ENCODE results near the gene CLIC1. TPM values are rescaled to one million over a fixed set of nuclear protein-coding genes. Genes with fewer than 3 reads are reported as not detected.

Gene CLIC1
- total RNA-seq, 2 donors from 2014 or later = 68.9 to 92.9 TPM

DNA sequence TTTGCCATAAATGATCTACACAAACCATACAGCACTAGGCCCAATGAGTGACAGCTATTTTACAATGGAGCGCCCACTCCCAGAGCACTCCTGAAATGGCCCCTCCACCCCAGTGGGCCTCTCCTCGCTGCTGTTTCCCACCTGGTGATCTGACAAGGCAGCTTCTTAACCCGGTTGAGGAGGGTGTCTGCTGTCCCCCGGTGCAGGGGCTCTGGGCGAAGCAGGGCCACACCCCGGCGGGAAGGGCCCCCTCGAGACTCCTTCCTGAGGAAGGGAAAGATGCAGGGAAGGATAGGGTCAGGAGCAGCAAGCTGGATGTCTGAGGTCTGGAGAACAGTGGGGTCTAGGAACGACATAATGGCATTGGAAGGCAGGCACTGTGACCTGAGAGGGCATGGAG, 43.4 kb downstream of the CLIC1 start:
- H3K27ac ChIP-seq = no peak overlapping the region
- intact Hi-C loops (cut with DNase I) = no loop called here
- no peak for DNase-seq
- 87 to 95% methylated on average over 9 of the region's 9 CpGs for WGBS, 2 donors
- H3K4me1 ChIP-seq = no peaks in the 10 kb centered on the region
- H3K27me3 ChIP-seq = no peaks in the 10 kb centered on the region
- TF ChIP-seq, protein P1, sequence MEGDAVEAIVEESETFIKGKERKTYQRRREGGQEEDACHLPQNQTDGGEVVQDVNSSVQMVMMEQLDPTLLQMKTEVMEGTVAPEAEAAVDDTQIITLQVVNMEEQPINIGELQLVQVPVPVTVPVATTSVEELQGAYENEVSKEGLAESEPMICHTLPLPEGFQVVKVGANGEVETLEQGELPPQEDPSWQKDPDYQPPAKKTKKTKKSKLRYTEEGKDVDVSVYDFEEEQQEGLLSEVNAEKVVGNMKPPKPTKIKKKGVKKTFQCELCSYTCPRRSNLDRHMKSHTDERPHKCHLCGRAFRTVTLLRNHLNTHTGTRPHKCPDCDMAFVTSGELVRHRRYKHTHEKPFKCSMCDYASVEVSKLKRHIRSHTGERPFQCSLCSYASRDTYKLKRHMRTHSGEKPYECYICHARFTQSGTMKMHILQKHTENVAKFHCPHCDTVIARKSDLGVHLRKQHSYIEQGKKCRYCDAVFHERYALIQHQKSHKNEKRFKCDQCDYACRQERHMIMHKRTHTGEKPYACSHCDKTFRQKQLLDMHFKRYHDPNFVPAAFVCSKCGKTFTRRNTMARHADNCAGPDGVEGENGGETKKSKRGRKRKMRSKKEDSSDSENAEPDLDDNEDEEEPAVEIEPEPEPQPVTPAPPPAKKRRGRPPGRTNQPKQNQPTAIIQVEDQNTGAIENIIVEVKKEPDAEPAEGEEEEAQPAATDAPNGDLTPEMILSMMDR (IDR thresholded peaks at IDR 0.05) = no peak
- no peak for TF ChIP-seq POLR2A (IDR thresholded peaks at IDR 0.05)
- H3K4me3 ChIP-seq = no peak overlapping the region
- no peak for ATAC-seq
- no peaks in the 10 kb centered on the region for H3K9me3 ChIP-seq
- peaks cover 0 to 15% of the 10 kb centered on the region in 2 donors for H3K36me3 ChIP-seq (replicated peaks in 1 of 2; ENCODE audit: insufficient read depth in 1 of 2, low read depth in 2 of 2)

GRCh38 chr6:31692353-31692752, 44.0 kb downstream of the CLIC1 start:
- H3K27ac ChIP-seq = no peak overlapping the region
- intact Hi-C loops (cut with DNase I) = no loop called here
- H3K36me3 ChIP-seq (replicated peaks in 1 of 2; ENCODE audit: insufficient read depth in 1 of 2, low read depth in 2 of 2) = peaks cover 0 to 17% of the 10 kb centered on the region in 2 donors
- no peaks in the 10 kb centered on the region for H3K27me3 ChIP-seq
- no peak overlapping the region for H3K4me3 ChIP-seq
- no peaks in the 10 kb centered on the region for H3K4me1 ChIP-seq
- TF ChIP-seq, protein P1 (IDR thresholded peaks at IDR 0.05) = no peak
- TF ChIP-seq POLR2A (IDR thresholded peaks at IDR 0.05) = no peak
- ATAC-seq (no peak), DNase-seq (no peak)
- H3K9me3 ChIP-seq = no peaks in the 10 kb centered on the region
- WGBS, 2 donors = 87 to 96% methylated on average over 3 to 4 of the region's 4 CpGs

DNA sequence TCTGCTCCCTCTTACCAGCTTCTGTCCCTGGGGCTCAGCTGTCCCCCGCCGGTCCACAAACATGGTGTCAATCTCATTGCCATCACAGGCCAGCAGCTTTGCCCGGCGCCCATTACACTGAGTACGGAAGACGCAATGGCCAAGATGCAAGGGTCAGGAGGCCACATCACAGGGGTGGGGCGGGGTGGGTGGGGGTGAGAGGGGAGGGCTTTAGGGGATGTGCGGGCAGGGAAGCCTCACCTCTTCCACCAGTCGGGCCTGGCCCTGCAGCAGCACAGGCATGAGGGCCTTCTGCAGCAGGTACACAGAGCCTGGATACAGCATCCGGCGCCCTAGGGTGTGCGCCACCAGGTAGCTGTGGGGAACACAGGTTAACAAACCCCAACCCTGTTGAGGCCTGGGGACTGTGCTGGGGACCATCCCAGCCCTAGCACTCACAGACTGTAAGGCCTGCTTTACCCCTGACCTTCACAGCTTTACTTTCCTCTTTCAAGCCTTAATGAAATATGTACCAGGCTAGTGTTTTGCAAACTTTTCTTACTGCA, 44.7 kb downstream of the CLIC1 start:
- TF ChIP-seq POLR2A (IDR thresholded peaks at IDR 0.05) = no peak
- TF ChIP-seq, protein P1 (IDR thresholded peaks at IDR 0.05) = no peak
- Histone ChIP-seq H3K4me1 (no peaks in the 10 kb centered on the region), H3K9me3 (no peaks in the 10 kb centered on the region), H3K36me3 (replicated peaks in 1 of 2; ENCODE audit: insufficient read depth in 1 of 2, low read depth in 2 of 2) (peaks cover 0 to 15% of the 10 kb centered on the region in 2 donors), H3K27me3 (no peaks in the 10 kb centered on the region), H3K27ac (no peak overlapping the region), H3K4me3 (no peak overlapping the region)
- WGBS, 2 donors = 98 to 100% methylated on average over 6 to 12 of the region's 12 CpGs
- intact Hi-C loops (cut with DNase I) = no loop called here
- ATAC-seq (no peak), DNase-seq (no peak)

DNA sequence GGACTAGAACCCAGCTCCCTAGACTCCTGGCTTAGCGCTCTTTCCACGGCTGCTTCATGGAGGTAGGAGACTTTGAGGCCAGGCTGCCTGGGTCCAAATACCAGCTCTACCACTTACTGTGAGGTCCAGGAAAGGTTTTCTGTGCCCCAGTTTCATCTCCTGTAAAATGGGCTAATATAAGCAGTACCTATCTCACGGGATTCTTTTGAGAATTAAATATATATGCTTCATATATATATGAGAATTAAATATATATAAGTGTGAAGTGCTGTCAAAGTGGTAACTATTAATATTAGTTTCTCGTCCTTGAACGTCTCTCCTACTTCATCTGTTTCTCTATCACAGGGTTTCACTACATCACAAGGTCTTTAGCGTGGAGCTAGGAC, 45.3 kb downstream of the CLIC1 start:
- peaks cover 0 to 15% of the 10 kb centered on the region in 2 donors for H3K36me3 ChIP-seq (replicated peaks in 1 of 2; ENCODE audit: insufficient read depth in 1 of 2, low read depth in 2 of 2)
- no peaks in the 10 kb centered on the region for H3K4me1 ChIP-seq
- DNase-seq (no peak), ATAC-seq (no peak)
- no peaks in the 10 kb centered on the region for H3K27me3 ChIP-seq
- WGBS, 2 donors = 86 to 90% methylated on average over 6 of the region's 6 CpGs
- H3K27ac ChIP-seq = no peak overlapping the region
- H3K4me3 ChIP-seq = no peak overlapping the region
- intact Hi-C loops (cut with DNase I) = no loop called here
- H3K9me3 ChIP-seq = no peaks in the 10 kb centered on the region
- TF ChIP-seq POLR2A (IDR thresholded peaks at IDR 0.05) = no peak
- TF ChIP-seq, protein P1 (IDR thresholded peaks at IDR 0.05) = no peak
